ENCODE results near the gene ATRIP.
A peak's percentile ranks its signal among the peaks of the same experiment; 100 is the strongest.

GRCh38 chr3:48428572-48429316, 17.8 kb upstream of the ATRIP start:
- TF ChIP-seq CTCF (IDR thresholded peaks at IDR 0.05; ENCODE audit: poor library complexity, severe bottlenecking) (no peak), POLR2AphosphoS5 (IDR thresholded peaks at IDR 0.05) (peak; percentile 60), EZH2 (IDR thresholded peaks at IDR 0.05; ENCODE audit: borderline replicate concordance, insufficient read depth, low read length, poor library complexity, severe bottlenecking) (no peak), REST (IDR thresholded peaks at IDR 0.05; ENCODE audit: borderline replicate concordance) (no peak), SMC3 (conservative IDR thresholded peaks at IDR 0.05; ENCODE audit: poor library complexity) (peak; percentile 15)

All from neural cell (in vitro differentiated cells).